ENCODE results near the gene LAPTM5. TPM values are rescaled to one million over a fixed set of nuclear protein-coding genes. Genes with fewer than 3 reads are reported as not detected.

Gene LAPTM5
- total RNA-seq, 1 donor from 2014 or later, result 19.5 TPM

GRCh38 chr1:30714536-30715090 is 43.0 kb downstream of the LAPTM5 start:
- no peak for ATAC-seq (ENCODE audit: poor library complexity)
- no peak for DNase-seq
- intact Hi-C loops (cut with DNase I), result no loop called here

GRCh38 chr1:30714025-30714424 is 43.5 kb downstream of the LAPTM5 start:
- intact Hi-C loops (cut with DNase I), result no loop called here
- DNase-seq (no peak), ATAC-seq (ENCODE audit: poor library complexity) (no peak)

- DNase-seq (no peak), ATAC-seq (ENCODE audit: poor library complexity) (no peak)
- intact Hi-C loops (cut with DNase I), result no loop called here
Observed at GRCh38 chr1:30713311-30713710, 44.3 kb downstream of the LAPTM5 start.

GRCh38 chr1:30712583-30712982 is 45.0 kb downstream of the LAPTM5 start:
- no peak for ATAC-seq (ENCODE audit: poor library complexity)
- intact Hi-C loops (cut with DNase I), result no loop called here
- no peak for DNase-seq

- no peak for DNase-seq
Observed at GRCh38 chr1:30710407-30710806, 47.2 kb downstream of the LAPTM5 start.

GRCh38 chr1:30708361-30708728 is 49.2 kb downstream of the LAPTM5 start:
- intact Hi-C loops (cut with DNase I), result loop anchor here (5.0 to 10.0 kb wide), 4 partner anchors 354 to 1471 kb away; partner anchors contain the start of gene PTPRU
- ATAC-seq (ENCODE audit: poor library complexity), result no peak
- DNase-seq, result no peak

More at GRCh38 chr1:30710407-30710806, 47.2 kb downstream of the LAPTM5 start:
- ATAC-seq (ENCODE audit: poor library complexity), result no peak
- intact Hi-C loops (cut with DNase I), result no loop called here

- ATAC-seq (ENCODE audit: poor library complexity) (peak; percentile 88), DNase-seq (peak; percentile 81)
- intact Hi-C loops (cut with DNase I), result loop anchor here (5.0 to 10.0 kb wide), 4 partner anchors 353 to 1470 kb away; partner anchors contain the start of gene PTPRU
Observed at GRCh38 chr1:30707412-30708360, 49.9 kb downstream of the LAPTM5 start.

GRCh38 chr1:30706528-30706927 is 51.0 kb downstream of the LAPTM5 start:
- ATAC-seq (ENCODE audit: poor library complexity), result peak; percentile 65
- peak; percentile 86 for DNase-seq
- intact Hi-C loops (cut with DNase I), result loop anchor here (5.0 to 10.0 kb wide), 4 partner anchors 352 to 1469 kb away; partner anchors contain the start of gene PTPRU

GRCh38 chr1:30705698-30706097 is 51.9 kb downstream of the LAPTM5 start:
- ATAC-seq (ENCODE audit: poor library complexity) (no peak), DNase-seq (no peak)
- intact Hi-C loops (cut with DNase I), result loop anchor here (5.0 to 10.0 kb wide), 4 partner anchors 351 to 1468 kb away; partner anchors contain the start of gene PTPRU

- intact Hi-C loops (cut with DNase I), result loop anchor here (5.0 to 10.0 kb wide), 4 partner anchors 350 to 1468 kb away; partner anchors contain the start of gene PTPRU
- ATAC-seq (ENCODE audit: poor library complexity) (no peak), DNase-seq (no peak)
Observed at GRCh38 chr1:30704765-30705509, 52.6 kb downstream of the LAPTM5 start.

- ATAC-seq (ENCODE audit: poor library complexity) (peak; percentile 40), DNase-seq (peak; percentile 56)
- intact Hi-C loops (cut with DNase I), result loop anchor here (10.0 kb wide), 3 partner anchors 349 to 1189 kb away; no protein-coding TSS in a partner anchor
Observed at GRCh38 chr1:30704271-30704670, 53.3 kb downstream of the LAPTM5 start.

- ATAC-seq (ENCODE audit: poor library complexity), result no peak
- intact Hi-C loops (cut with DNase I), result loop anchor here (10.0 kb wide), 3 partner anchors 348 to 1188 kb away; no protein-coding TSS in a partner anchor
- DNase-seq, result no peak
Observed at GRCh38 chr1:30702823-30703222, 54.8 kb downstream of the LAPTM5 start.

GRCh38 chr1:30701258-30701633 is 56.3 kb downstream of the LAPTM5 start:
- intact Hi-C loops (cut with DNase I), result loop anchor here (10.0 kb wide), 3 partner anchors 346 to 1186 kb away; no protein-coding TSS in a partner anchor
- DNase-seq, result no peak

GRCh38 chr1:30700528-30701257 is 56.9 kb downstream of the LAPTM5 start:
- ATAC-seq (ENCODE audit: poor library complexity) (no peak), DNase-seq (no peak)
- intact Hi-C loops (cut with DNase I), result loop anchor here (10.0 kb wide), 3 partner anchors 346 to 1186 kb away; no protein-coding TSS in a partner anchor

More at GRCh38 chr1:30701258-30701633, 56.3 kb downstream of the LAPTM5 start:
- ATAC-seq (ENCODE audit: poor library complexity), result no peak

GRCh38 chr1:30699762-30700161 is 57.8 kb downstream of the LAPTM5 start:
- DNase-seq, result no peak
- intact Hi-C loops (cut with DNase I), result loop anchor here (10.0 kb wide), 3 partner anchors 345 to 1185 kb away; no protein-coding TSS in a partner anchor
- no peak for ATAC-seq (ENCODE audit: poor library complexity)

GRCh38 chr1:30698401-30698981 is 59.1 kb downstream of the LAPTM5 start:
- no peak for ATAC-seq (ENCODE audit: poor library complexity)

GRCh38 chr1:30697571-30698376 is 59.8 kb downstream of the LAPTM5 start:
- ATAC-seq (ENCODE audit: poor library complexity), result peak; percentile 50

More at GRCh38 chr1:30698401-30698981, 59.1 kb downstream of the LAPTM5 start:
- no peak for DNase-seq
- intact Hi-C loops (cut with DNase I), result no loop called here

More at GRCh38 chr1:30697571-30698376, 59.8 kb downstream of the LAPTM5 start:
- intact Hi-C loops (cut with DNase I), result no loop called here
- no peak for DNase-seq

Measured in Right ventricle myocardium superior (tissue), 1 donor.